NCI-H345 treated with DMSO at 0.1 percent for 48 hours (cell line): ENCODE results near the gene NKAPL.
"Not testable (repeated sequence)": the region's sequence is repeated elsewhere in the genome, so short reads cannot be mapped to it uniquely, and the experiment has no call there.

Experiments
- DNase-seq: peaks from one replicate; lab custom pipeline; 2025; ENCODE audit not compliant: unreplicated experiment; lab: John Stamatoyannopoulos, UW

Gene NKAPL

DNA sequence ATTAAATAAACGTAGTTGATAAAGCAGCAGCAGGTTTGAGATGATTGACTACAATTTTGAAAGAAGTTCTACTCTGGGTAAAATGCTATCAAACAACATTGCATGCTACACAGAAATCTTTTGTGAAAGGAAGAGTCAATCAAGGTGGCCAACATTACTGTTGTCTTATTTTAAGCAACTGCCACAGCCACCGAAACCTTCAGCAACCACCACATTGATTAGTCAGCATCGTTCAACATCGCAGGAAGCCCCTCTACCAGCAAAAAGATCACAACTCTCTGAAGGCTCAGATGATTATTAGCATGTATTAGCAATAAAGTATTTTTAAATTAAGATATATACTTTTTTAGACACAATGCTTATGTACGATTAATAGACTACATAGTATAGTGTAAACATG, 36.2 kb downstream of the NKAPL start:
- DNase-seq = no peak

DNA sequence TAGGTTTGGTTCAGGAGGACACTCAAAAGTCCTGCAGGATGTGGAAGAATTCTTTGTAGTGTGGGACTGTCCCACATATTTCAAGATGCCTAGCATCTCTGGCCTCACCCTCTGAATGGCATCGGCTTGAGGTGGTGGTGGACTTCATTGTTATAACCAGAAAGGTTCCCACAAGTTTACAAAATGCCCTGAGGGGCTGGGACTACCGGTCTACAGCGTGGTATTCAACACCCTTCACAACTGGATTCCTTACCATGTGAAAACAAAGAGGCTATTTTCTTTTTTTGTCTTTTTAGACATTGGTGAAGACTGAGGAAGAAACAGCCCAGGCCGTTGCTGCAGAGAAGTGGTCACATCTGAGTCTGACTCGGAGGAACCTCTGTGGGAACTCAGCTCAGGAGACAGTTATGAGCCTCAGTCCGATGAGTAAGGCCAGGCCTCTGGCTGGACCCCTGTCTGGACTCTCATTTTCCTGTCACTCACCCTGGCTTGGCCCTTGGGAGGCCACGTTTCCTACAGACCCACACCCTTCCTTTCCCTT, 37.5 kb downstream of the NKAPL start:
- no peak for DNase-seq

DNA sequence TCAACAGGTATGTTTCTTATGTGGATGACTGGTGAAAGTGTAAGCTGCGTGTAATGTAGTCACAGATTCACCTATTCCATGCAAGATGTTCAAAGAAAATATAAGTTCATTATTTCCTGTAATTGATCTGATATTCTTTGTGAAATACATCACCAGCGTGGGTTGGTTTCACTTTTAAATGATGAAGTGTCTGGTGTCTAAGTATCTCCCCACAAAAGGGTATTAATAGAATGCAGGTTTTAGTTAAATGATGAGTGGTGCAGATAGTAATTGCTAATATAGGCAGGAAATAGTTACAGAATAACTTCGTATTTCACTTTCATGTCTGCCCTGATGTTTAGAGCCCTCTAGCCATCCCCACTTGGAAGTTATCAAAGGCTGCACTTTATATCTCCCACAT, 44.5 kb downstream of the NKAPL start:
- no peak for DNase-seq

DNA sequence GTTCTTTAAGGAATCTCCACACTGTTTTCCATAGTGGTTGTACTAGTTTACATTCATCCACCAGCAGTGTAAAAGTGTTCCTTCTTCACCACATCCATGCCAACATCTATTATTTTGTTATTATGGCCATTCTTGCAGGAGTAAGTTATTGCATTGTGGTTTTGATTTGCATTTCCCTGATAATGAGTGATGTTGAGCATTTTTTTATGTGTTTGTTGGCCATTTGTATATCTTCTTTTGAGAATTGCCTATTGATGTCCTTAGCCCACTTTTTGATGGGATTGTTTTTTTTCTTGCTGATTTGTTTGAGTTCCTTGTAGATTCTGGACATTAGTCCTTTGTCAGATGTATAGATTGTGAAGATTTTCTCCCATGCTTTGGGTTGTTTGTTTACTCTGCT, 47.3 kb downstream of the NKAPL start:
- not testable (repeated sequence) for DNase-seq
